AG09319 (cell line): ENCODE data around the gene CD6.

Experiments
- DNase-seq: peaks from one replicate; pipeline ENCODE4 v3.0.0-alpha.2; 2010; ENCODE audit warnings: low read depth; ENCODE audit errors: extremely low read depth
- TF ChIP-seq, protein P1 (sequence below): IDR thresholded peaks from 2 replicates; pipeline ENCODE4 v1.5.1; 2011; ENCODE audit warnings: low read depth, mild to moderate bottlenecking, inconsistent platforms, low read length, moderate library complexity

CD6 gene

DNA sequence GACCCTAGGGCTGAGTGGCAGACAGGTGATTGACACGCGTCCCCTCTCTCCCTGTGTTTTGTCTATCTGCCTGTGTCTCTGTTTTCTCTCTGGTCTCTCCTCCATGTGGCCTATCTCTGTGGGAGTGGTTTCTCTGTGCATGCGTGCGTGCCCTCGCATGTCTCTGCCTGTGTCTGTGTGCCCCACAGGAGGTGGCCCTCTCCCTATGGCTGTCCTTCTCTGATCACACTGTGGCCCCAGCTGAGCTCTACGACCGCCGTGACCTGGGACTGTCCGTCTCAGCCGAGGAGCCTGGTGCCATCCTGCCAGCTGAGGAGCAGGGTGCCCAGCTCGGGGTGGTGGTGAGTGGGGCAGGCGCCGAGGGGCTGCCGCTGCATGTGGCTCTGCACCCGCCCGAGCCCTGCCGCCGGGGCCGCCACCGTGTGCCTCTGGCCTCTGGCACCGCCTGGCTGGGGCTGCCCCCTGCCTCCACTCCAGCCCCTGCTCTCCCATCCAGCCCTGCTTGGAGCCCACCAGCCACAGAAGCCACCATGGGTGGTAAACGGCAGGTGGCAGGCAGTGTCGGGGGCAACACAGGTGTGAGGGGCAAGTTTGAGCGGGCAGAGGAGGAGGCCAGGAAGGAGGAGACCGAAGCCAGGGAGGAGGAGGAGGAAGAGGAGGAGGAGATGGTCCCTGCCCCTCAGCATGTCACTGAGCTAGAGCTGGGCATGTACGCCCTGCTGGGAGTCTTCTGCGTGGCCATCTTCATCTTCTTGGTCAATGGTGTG is 35.6 kb upstream of the CD6 start:
- no peak for DNase-seq
- TF ChIP-seq, protein P1, sequence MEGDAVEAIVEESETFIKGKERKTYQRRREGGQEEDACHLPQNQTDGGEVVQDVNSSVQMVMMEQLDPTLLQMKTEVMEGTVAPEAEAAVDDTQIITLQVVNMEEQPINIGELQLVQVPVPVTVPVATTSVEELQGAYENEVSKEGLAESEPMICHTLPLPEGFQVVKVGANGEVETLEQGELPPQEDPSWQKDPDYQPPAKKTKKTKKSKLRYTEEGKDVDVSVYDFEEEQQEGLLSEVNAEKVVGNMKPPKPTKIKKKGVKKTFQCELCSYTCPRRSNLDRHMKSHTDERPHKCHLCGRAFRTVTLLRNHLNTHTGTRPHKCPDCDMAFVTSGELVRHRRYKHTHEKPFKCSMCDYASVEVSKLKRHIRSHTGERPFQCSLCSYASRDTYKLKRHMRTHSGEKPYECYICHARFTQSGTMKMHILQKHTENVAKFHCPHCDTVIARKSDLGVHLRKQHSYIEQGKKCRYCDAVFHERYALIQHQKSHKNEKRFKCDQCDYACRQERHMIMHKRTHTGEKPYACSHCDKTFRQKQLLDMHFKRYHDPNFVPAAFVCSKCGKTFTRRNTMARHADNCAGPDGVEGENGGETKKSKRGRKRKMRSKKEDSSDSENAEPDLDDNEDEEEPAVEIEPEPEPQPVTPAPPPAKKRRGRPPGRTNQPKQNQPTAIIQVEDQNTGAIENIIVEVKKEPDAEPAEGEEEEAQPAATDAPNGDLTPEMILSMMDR, result no peak

GRCh38 chr11:60936467-60937143 is 34.9 kb upstream of the CD6 start:
- DNase-seq, result no peak
- TF ChIP-seq, protein P1, result no peak

- TF ChIP-seq, protein P1, result no peak
Measured at GRCh38 chr11:60937144-60937527, 34.3 kb upstream of the CD6 start.

DNA sequence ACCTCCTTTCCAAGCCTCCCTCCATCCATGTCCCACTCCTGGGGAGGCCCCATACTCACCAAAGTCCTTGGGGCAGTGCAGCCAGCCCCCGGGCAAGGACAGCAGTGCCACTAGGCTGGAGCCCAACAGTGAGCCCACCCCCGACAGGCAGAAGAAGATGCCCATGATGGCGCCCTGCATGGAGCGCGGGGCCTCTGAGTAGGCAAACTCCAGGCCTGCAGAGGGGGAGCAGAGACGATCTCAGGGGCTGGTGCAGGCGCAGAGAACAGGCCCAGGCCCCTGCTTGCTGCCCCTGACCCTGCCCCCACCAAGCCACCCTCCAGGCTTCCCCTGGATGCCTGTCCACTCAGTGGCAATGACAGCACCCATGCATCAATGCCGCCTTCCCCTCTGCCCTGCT is 33.7 kb upstream of the CD6 start:
- DNase-seq, result no peak
- TF ChIP-seq, protein P1, result no peak

More at GRCh38 chr11:60937144-60937527, 34.3 kb upstream of the CD6 start:
- DNase-seq, result no peak

GRCh38 chr11:60938500-60938899 is 33.0 kb upstream of the CD6 start:
- TF ChIP-seq, protein P1, result no peak
- no peak for DNase-seq

DNA sequence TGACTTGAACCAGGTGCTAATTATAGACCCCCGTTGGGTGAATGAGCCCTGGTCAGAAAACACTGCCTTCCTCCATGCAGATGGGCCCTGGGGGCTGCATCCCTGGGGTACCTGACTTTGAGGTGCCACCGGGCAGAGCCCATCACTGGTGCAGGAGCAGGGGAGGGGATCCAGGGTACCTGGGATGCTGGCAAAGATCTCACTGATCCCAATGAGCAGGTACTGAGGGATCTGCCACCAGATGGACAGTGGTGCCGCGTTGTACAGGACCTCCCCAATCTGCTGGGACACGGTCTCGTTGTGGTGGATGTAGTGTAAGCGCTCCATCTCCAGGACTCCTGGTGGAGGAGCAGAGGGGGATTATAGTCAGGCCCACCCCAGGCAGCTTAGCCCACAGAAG is 32.2 kb upstream of the CD6 start:
- no peak for DNase-seq
- TF ChIP-seq, protein P1, result no peak

DNA sequence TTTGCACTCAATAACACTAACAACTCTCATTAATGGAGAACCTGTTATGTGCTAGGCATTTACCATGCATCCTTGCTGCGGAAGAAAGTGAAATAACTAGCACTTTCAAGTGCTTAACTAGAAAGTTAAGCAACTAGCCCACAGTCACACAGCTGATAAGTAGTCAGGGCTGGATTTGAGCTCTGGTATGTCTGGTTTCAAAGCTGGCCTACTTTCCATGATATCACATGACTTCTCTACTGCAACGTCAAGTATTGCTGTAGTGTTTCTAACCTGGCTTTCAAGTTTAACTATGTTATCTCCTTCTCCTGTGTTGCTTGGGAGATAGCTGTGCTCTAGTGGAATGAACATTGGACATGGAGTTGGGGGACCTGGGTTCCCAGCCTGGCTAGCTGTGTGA is 31.6 kb upstream of the CD6 start:
- TF ChIP-seq, protein P1, result no peak
- no peak for DNase-seq
